GM23248 (cell line): ENCODE results near the gene NAPSA. TPM values are rescaled to one million over a fixed set of nuclear protein-coding genes. Genes with fewer than 3 reads are reported as not detected.
A peak's percentile ranks its signal among the peaks of the same experiment; 100 is the strongest.
"Not testable (repeated sequence)": the region's sequence is repeated elsewhere in the genome, so short reads cannot be mapped to it uniquely, and the experiment has no call there.

Experiments
- DNase-seq: peaks from one replicate; pipeline ENCODE4 v3.0.0-alpha.2; 2015
- H2AFZ ChIP-seq: fragments of 200-600 bp; sonication (generic); 2 replicates; pipeline ENCODE4 v1.6.1; 2016; ENCODE audit warnings: antibody characterized with exemption
- H3F3A ChIP-seq: fragments of 200-600 bp; sonication (generic); 2 replicates; pipeline ENCODE4 v1.6.1; 2016; ENCODE audit warnings: mild to moderate bottlenecking, antibody characterized with exemption, mixed run types; ENCODE audit not compliant: insufficient read depth
- H3K27ac ChIP-seq: fragments of 200-600 bp; sonication (generic); 2 replicates; pipeline ENCODE4 v1.5.1; 2016; ENCODE audit warnings: mild to moderate bottlenecking
- H3K27me3 ChIP-seq: fragments of 200-600 bp; sonication (generic); replicated peaks from 2 replicates; pipeline ENCODE4 v1.6.1; 2016; ENCODE audit warnings: mild to moderate bottlenecking; ENCODE audit not compliant: insufficient read depth
- H3K36me3 ChIP-seq: fragments of 200-600 bp; sonication (generic); 2 replicates; pipeline ENCODE4 v1.6.1; 2016; ENCODE audit warnings: low read depth, mild to moderate bottlenecking
- H3K4me1 ChIP-seq: fragments of 200-600 bp; sonication (generic); 2 replicates; pipeline ENCODE4 v1.6.1; 2016; ENCODE audit warnings: mild to moderate bottlenecking; ENCODE audit not compliant: insufficient read depth
- H3K4me2 ChIP-seq: fragments of 200-600 bp; sonication (generic); one replicate; pipeline ENCODE4 v1.6.1; 2016; ENCODE audit warnings: mild to moderate bottlenecking; ENCODE audit not compliant: unreplicated experiment
- H3K4me3 ChIP-seq: fragments of 200-600 bp; sonication (generic); 2 replicates; pipeline ENCODE4 v1.5.1; 2016; ENCODE audit warnings: mild to moderate bottlenecking
- H3K79me2 ChIP-seq: fragments of 200-600 bp; sonication (generic); 2 replicates; pipeline ENCODE4 v1.6.1; 2016; ENCODE audit warnings: mild to moderate bottlenecking; ENCODE audit not compliant: insufficient read depth
- H3K9ac ChIP-seq: fragments of 200-600 bp; sonication (generic); 2 replicates; pipeline ENCODE4 v1.6.1; 2016; ENCODE audit warnings: mild to moderate bottlenecking
- H3K9me2 ChIP-seq: fragments of 200-600 bp; sonication (generic); 2 replicates; pipeline ENCODE4 v1.6.1; 2016; ENCODE audit warnings: mixed run types, mild to moderate bottlenecking, moderate library complexity; ENCODE audit not compliant: insufficient read depth
- H3K9me3 ChIP-seq: fragments of 200-600 bp; sonication (generic); one replicate; pipeline ENCODE4 v1.6.1; 2017; ENCODE audit warnings: low read depth
- H4K20me1 ChIP-seq: fragments of 200-600 bp; sonication (generic); 2 replicates; pipeline ENCODE4 v1.6.0; 2016; ENCODE audit not compliant: insufficient read depth
- EZH2 ChIP-seq: fragments of 200-600 bp; sonication (generic); IDR thresholded peaks from 2 replicates; pipeline ENCODE4 v1.6.1; 2018; ENCODE audit warnings: antibody characterized with exemption, mild to moderate bottlenecking; ENCODE audit not compliant: insufficient read depth, poor library complexity, severe bottlenecking
- EZH2phosphoT487 ChIP-seq: fragments of 200-600 bp; sonication (generic); IDR thresholded peaks from 2 replicates; pipeline ENCODE4 v1.6.1; 2018; ENCODE audit warnings: antibody characterized with exemption, moderate library complexity, mild to moderate bottlenecking, low read depth; ENCODE audit not compliant: insufficient read depth
- WGBS, 2 experiments: methylation state at CpG; one replicate each; pipeline ENCODE4 v1.1.6; 2015 to 2017; ENCODE audit warnings: low lambda C conversion rate in 2 of 2, low coverage in 1 of 2; ENCODE audit errors: missing lambda C conversion rate in 2 of 2; 5-methylcytosine and 5-hydroxymethylcytosine counted together
- in situ Hi-C: fragments of 300-500 bp; cut with MboI; formaldehyde crosslinking; loops from 2 replicates; pipeline ENCODE4 v1.15.0; 2020
- polyA plus RNA-seq: library from polyadenylated mRNA; unstranded; fragments of >200 nt; fragmentation: Nextera tagmentation; extraction: Ambion mirVana; gene quantifications from 2 replicates; pipeline ENCODE4 v1.2.1, GENCODE V29; 2016
- total RNA-seq: library from RNA; depleted of rRNA; stranded (reverse); fragments of >200 nt; shearing (Covaris generic); gene quantifications from 2 replicates; pipeline ENCODE4 v1.2.3, GENCODE V29; 2014

The NAPSA gene
- total and polyA plus RNA-seq, 2 experiments from 2014 or later = 0.15 to 0.32 TPM

GRCh38 chr19:50358483-50359327 lies 6.7 kb downstream of the NAPSA start:
- Histone ChIP-seq H3K4me2 (no peak overlapping the region), H3K4me1 (no peaks in the 10 kb centered on the region), H3K9ac (no peak overlapping the region), H3K36me3 (no peaks in the 10 kb centered on the region), H3K9me3 (no peaks in the 10 kb centered on the region), H4K20me1 (no peaks in the 10 kb centered on the region), H3K79me2 (no peaks in the 10 kb centered on the region), H2AFZ (peak overlapping the region; percentile 41; the same call in 1 of the 2 replicates), H3K9me2 (no peaks in the 10 kb centered on the region), H3K4me3 (0 out of 2 replicates have a peak overlapping the region, but pooled peaks have one; percentile 32), H3K27ac (no peak overlapping the region), H3F3A (no peaks in the 10 kb centered on the region), H3K27me3 (no peaks in the 10 kb centered on the region)
- DNase-seq = peak; percentile 17
- in situ Hi-C loops = loop anchor here (25.0 kb wide), 2 partner anchors 429 to 554 kb away; partner anchors contain the start of genes ACP4 and KLK4
- 62 to 64% methylated on average over 43 to 54 of the region's 54 CpGs for WGBS, 2 experiments
- TF ChIP-seq EZH2phosphoT487 (no peak), EZH2 (no peak)

GRCh38 chr19:50357178-50358100 lies 8.0 kb downstream of the NAPSA start:
- Histone ChIP-seq H3K9me2 (no peaks in the 10 kb centered on the region), H3K4me2 (peak overlapping the region; percentile 88), H3K4me1 (no peaks in the 10 kb centered on the region), H2AFZ (peak overlapping the region; percentile 87), H3K4me3 (peak overlapping the region; percentile 62), H3F3A (no peaks in the 10 kb centered on the region), H4K20me1 (no peaks in the 10 kb centered on the region), H3K79me2 (no peaks in the 10 kb centered on the region), H3K27me3 (no peaks in the 10 kb centered on the region), H3K9ac (0 out of 2 replicates have a peak overlapping the region, but pooled peaks have one; percentile 44), H3K36me3 (no peaks in the 10 kb centered on the region), H3K9me3 (no peaks in the 10 kb centered on the region), H3K27ac (no peak overlapping the region)
- in situ Hi-C loops = loop anchor here (25.0 kb wide), 2 partner anchors 430 to 555 kb away; partner anchors contain the start of genes ACP4 and KLK4
- TF ChIP-seq EZH2phosphoT487 = no peak
- no peak for TF ChIP-seq EZH2
- 29 to 33% methylated on average over 53 to 54 of the region's 54 CpGs for WGBS, 2 experiments
- DNase-seq = peak; percentile 57

- Histone ChIP-seq H3K4me1 (no peaks in the 10 kb centered on the region), H3K4me2 (peak overlapping the region; percentile 88)
Measured at GRCh38 chr19:50356691-50357177, 8.7 kb downstream of the NAPSA start.

GRCh38 chr19:50353487-50353880 lies 12.0 kb downstream of the NAPSA start:
- H3K79me2 ChIP-seq, H3K27me3 ChIP-seq, H4K20me1 ChIP-seq, H3K9me3 ChIP-seq, H3K4me2 ChIP-seq, DNase-seq, H3F3A ChIP-seq, H2AFZ ChIP-seq, H3K36me3 ChIP-seq, H3K4me1 ChIP-seq, H3K4me3 ChIP-seq, H3K9ac ChIP-seq, H3K27ac ChIP-seq, H3K9me2 ChIP-seq: not testable (repeated sequence)
- in situ Hi-C loops = loop anchor here (25.0 kb wide), 2 partner anchors 434 to 559 kb away; partner anchors contain the start of genes ACP4 and KLK4
- 54 to 64% methylated on average over 7 of the region's 7 CpGs for WGBS, 2 experiments

More at GRCh38 chr19:50356691-50357177, 8.7 kb downstream of the NAPSA start:
- no peak for DNase-seq
- Histone ChIP-seq H3K36me3 (no peaks in the 10 kb centered on the region), H3K9me3 (no peaks in the 10 kb centered on the region), H4K20me1 (no peaks in the 10 kb centered on the region), H3K79me2 (no peaks in the 10 kb centered on the region), H3K9me2 (no peaks in the 10 kb centered on the region), H3F3A (no peaks in the 10 kb centered on the region), H3K27ac (no peak overlapping the region), H3K9ac (no peak overlapping the region), H3K4me3 (no peak overlapping the region), H3K27me3 (0 out of 2 replicates have a peak, but pooled peaks cover 3% of the 10 kb centered on the region), H2AFZ (no peak overlapping the region)
- no peak for TF ChIP-seq EZH2
- no peak for TF ChIP-seq EZH2phosphoT487
- 29 to 32% methylated on average over 13 of the region's 13 CpGs for WGBS, 2 experiments
- in situ Hi-C loops = loop anchor here (25.0 kb wide), 2 partner anchors 431 to 556 kb away; partner anchors contain the start of genes ACP4 and KLK4
